ENCODE results near the gene MALT1. TPM values are rescaled to one million over a fixed set of nuclear protein-coding genes. Genes with fewer than 3 reads are reported as not detected.
A peak's percentile ranks its signal among the peaks of the same experiment; 100 is the strongest.

Gene MALT1
- 25.8 TPM for total RNA-seq
- long read RNA-seq, full-length matches to known transcripts, result 30 of 47 reads
- long read RNA-seq, partial matches to known transcripts, result 2 of 47 reads
- long read RNA-seq, other reads (novel, unspliced or antisense), result 15 of 47 reads

GRCh38 chr18:58671111-58671631, at the start of gene MALT1:
Gene MALT1, plus strand, starts transcription at chr18:58671465. Its CDS starts 179 bp downstream, at chr18:58671644.
- H3K9me3 ChIP-seq, result no peaks in the 10 kb centered on the region
- TF ChIP-seq CTCF (IDR thresholded peaks at IDR 0.05), result no peak
- intact Hi-C loops (cut with DNase I), result no loop called here
- peak within 1 kb of the TSS; percentile 93 for H3K27ac ChIP-seq
- H3K27me3 ChIP-seq, result no peaks in the 10 kb centered on the region
- H3K4me3 ChIP-seq, result peak within 1 kb of the TSS; percentile 69
- ATAC-seq (peak; percentile 98), DNase-seq (peak; percentile 97)
- H3K36me3 ChIP-seq, result no peaks in the 10 kb centered on the region
- peaks cover 18% of the 10 kb centered on the region for H3K4me1 ChIP-seq

GRCh38 chr18:58624011-58624410, 47.3 kb upstream of the MALT1 start:
- H3K27ac ChIP-seq, result no peak overlapping the region
- peak; percentile 56 for ATAC-seq
- no peak for DNase-seq
- no peaks in the 10 kb centered on the region for H3K4me1 ChIP-seq
- H3K36me3 ChIP-seq, result no peaks in the 10 kb centered on the region
- no peaks in the 10 kb centered on the region for H3K27me3 ChIP-seq
- no peak for TF ChIP-seq CTCF (IDR thresholded peaks at IDR 0.05)
- H3K4me3 ChIP-seq, result no peak overlapping the region
- intact Hi-C loops (cut with DNase I), result no loop called here
- no peaks in the 10 kb centered on the region for H3K9me3 ChIP-seq

GRCh38 chr18:58625839-58626238, 45.4 kb upstream of the MALT1 start:
- H3K9me3 ChIP-seq, result no peaks in the 10 kb centered on the region
- DNase-seq, result no peak
- H3K36me3 ChIP-seq, result no peaks in the 10 kb centered on the region
- no peak overlapping the region for H3K27ac ChIP-seq
- no peaks in the 10 kb centered on the region for H3K4me1 ChIP-seq
- no peak overlapping the region for H3K4me3 ChIP-seq
- no peak for ATAC-seq
- intact Hi-C loops (cut with DNase I), result no loop called here
- no peak for TF ChIP-seq CTCF (IDR thresholded peaks at IDR 0.05)
- H3K27me3 ChIP-seq, result no peaks in the 10 kb centered on the region

GRCh38 chr18:58630071-58630470, 41.2 kb upstream of the MALT1 start:
- Histone ChIP-seq H3K27ac (no peak overlapping the region), H3K9me3 (no peaks in the 10 kb centered on the region), H3K4me3 (no peak overlapping the region), H3K27me3 (no peaks in the 10 kb centered on the region), H3K36me3 (no peaks in the 10 kb centered on the region), H3K4me1 (no peaks in the 10 kb centered on the region)
- DNase-seq (no peak), ATAC-seq (no peak)
- intact Hi-C loops (cut with DNase I), result no loop called here
- TF ChIP-seq CTCF (IDR thresholded peaks at IDR 0.05), result no peak

- H3K4me1 ChIP-seq, result no peaks in the 10 kb centered on the region
- no peak overlapping the region for H3K4me3 ChIP-seq
- intact Hi-C loops (cut with DNase I), result no loop called here
- DNase-seq (no peak), ATAC-seq (no peak)
- no peak overlapping the region for H3K27ac ChIP-seq
- no peaks in the 10 kb centered on the region for H3K27me3 ChIP-seq
- H3K9me3 ChIP-seq, result no peaks in the 10 kb centered on the region
- no peak for TF ChIP-seq CTCF (IDR thresholded peaks at IDR 0.05)
- H3K36me3 ChIP-seq, result no peaks in the 10 kb centered on the region
These were observed 40.0 kb upstream of the MALT1 start for GRCh38 chr18:58631301-58631700.

- H3K4me3 ChIP-seq, result no peak overlapping the region
- no peaks in the 10 kb centered on the region for H3K9me3 ChIP-seq
- no peaks in the 10 kb centered on the region for H3K4me1 ChIP-seq
- DNase-seq, result no peak
- no peak for TF ChIP-seq CTCF (IDR thresholded peaks at IDR 0.05)
- no peaks in the 10 kb centered on the region for H3K27me3 ChIP-seq
- H3K36me3 ChIP-seq, result no peaks in the 10 kb centered on the region
- intact Hi-C loops (cut with DNase I), result no loop called here
- no peak overlapping the region for H3K27ac ChIP-seq
- no peak for ATAC-seq
These were observed 38.7 kb upstream of the MALT1 start for GRCh38 chr18:58632552-58632951.
